CD4-positive, alpha-beta T cell treated with Interleukin-6 for 4 hours (primary cell): Measurements from ENCODE around the gene FOXO4.
"Not testable (repeated sequence)": the region's sequence is repeated elsewhere in the genome, so short reads cannot be mapped to it uniquely, and the experiment has no call there.

Experiments used
- DNase-seq: peaks from one replicate; pipeline ENCODE4 v3.0.0-alpha.2; 2020; ENCODE audit warnings: mixed read lengths

FOXO4 gene

GRCh38 chrX:71095555-71095980, at the start of gene FOXO4:
Gene FOXO4 (plus strand): TSS chrX:71095851. CDS start chrX:71096529, 678 bp downstream.
- DNase-seq, result peak; percentile 92

- DNase-seq, result not testable (repeated sequence)
Measured at GRCh38 chrX:71047891-71048290, 47.8 kb upstream of the FOXO4 start.

GRCh38 chrX:71052721-71053120, 42.9 kb upstream of the FOXO4 start:
- no peak for DNase-seq

GRCh38 chrX:71053217-71053621, 42.4 kb upstream of the FOXO4 start:
- DNase-seq, result peak; percentile 23

GRCh38 chrX:71056867-71057266, 38.8 kb upstream of the FOXO4 start:
- DNase-seq, result no peak

GRCh38 chrX:71057848-71058530, 37.7 kb upstream of the FOXO4 start:
- DNase-seq, result no peak

GRCh38 chrX:71060127-71060526, 35.5 kb upstream of the FOXO4 start:
- DNase-seq, result no peak

- no peak for DNase-seq
Measured at GRCh38 chrX:71067089-71067488, 28.6 kb upstream of the FOXO4 start.

- DNase-seq, result no peak
Measured at GRCh38 chrX:71067712-71068043, 28.0 kb upstream of the FOXO4 start.

- DNase-seq, result peak; percentile 89
Measured at GRCh38 chrX:71068044-71068918, 27.4 kb upstream of the FOXO4 start, which contains the start of gene SNX12. Gene SNX12 (minus strand): TSS chrX:71068334. CDS start chrX:71068306, 28 bp downstream.

- no peak for DNase-seq
Measured at GRCh38 chrX:71070531-71070930, 25.1 kb upstream of the FOXO4 start.

GRCh38 chrX:71081330-71082123, 14.1 kb upstream of the FOXO4 start:
- no peak for DNase-seq

- no peak for DNase-seq
Measured at GRCh38 chrX:71082124-71082647, 13.5 kb upstream of the FOXO4 start.

- no peak for DNase-seq
Measured at GRCh38 chrX:71082822-71083221, 12.8 kb upstream of the FOXO4 start.

GRCh38 chrX:71085900-71086299, 9.8 kb upstream of the FOXO4 start:
- no peak for DNase-seq

GRCh38 chrX:71091263-71091662, 4.4 kb upstream of the FOXO4 start:
- no peak for DNase-seq

GRCh38 chrX:71095033-71095432, 618 bp upstream of the FOXO4 start:
- no peak for DNase-seq

GRCh38 chrX:71095981-71096759, 519 bp downstream of the FOXO4 start:
- no peak for DNase-seq

- no peak for DNase-seq
Measured at GRCh38 chrX:71096760-71097032, 1.0 kb downstream of the FOXO4 start.

- DNase-seq, result peak; percentile 90
Measured at GRCh38 chrX:71098302-71098701, 2.7 kb downstream of the FOXO4 start.

- no peak for DNase-seq
Measured at GRCh38 chrX:71098951-71099506, 3.4 kb downstream of the FOXO4 start.

GRCh38 chrX:71099736-71100135, 4.1 kb downstream of the FOXO4 start:
- DNase-seq, result no peak
